ENCODE results near the gene EPC1. TPM values are rescaled to one million over a fixed set of nuclear protein-coding genes. Genes with fewer than 3 reads are reported as not detected.
"Not testable (repeated sequence)": the region's sequence is repeated elsewhere in the genome, so short reads cannot be mapped to it uniquely, and the experiment has no call there.

The EPC1 gene
- 27.3 TPM for polyA plus RNA-seq (2012; ENCODE audit: low read depth, missing spikeins)

- peak; percentile 97 for FAIRE-seq
- DNase-seq (ENCODE audit: insufficient read length, low spot score) = peak; percentile 88
- peak; percentile 98 for TF ChIP-seq POLR2A (IDR thresholded peaks at IDR 0.05; ENCODE audit: low read depth, low read length)
- TF ChIP-seq POU2F2 (IDR thresholded peaks at IDR 0.05; ENCODE audit: low read depth, low read length) = peak; percentile 78
- TF ChIP-seq TAF1 (IDR thresholded peaks at IDR 0.05; ENCODE audit: low read depth, low read length) = peak; percentile 93
- TF ChIP-seq SPI1 (IDR thresholded peaks at IDR 0.05; ENCODE audit: low read depth, low read length) = no peak
- TF ChIP-seq PAX5 (IDR thresholded peaks at IDR 0.05; ENCODE audit: insufficient read depth, low read length, severe bottlenecking) = no peak
- peak; percentile 97 for TF ChIP-seq POLR2AphosphoS5 (IDR thresholded peaks at IDR 0.05; ENCODE audit: low read depth, low read length)
Measured at GRCh38 chr10:32346551-32347362, at the start of gene EPC1. EPC1 (minus strand) TSS chr10:32347158; CDS start chr10:32346915, 243 bp downstream.

DNA sequence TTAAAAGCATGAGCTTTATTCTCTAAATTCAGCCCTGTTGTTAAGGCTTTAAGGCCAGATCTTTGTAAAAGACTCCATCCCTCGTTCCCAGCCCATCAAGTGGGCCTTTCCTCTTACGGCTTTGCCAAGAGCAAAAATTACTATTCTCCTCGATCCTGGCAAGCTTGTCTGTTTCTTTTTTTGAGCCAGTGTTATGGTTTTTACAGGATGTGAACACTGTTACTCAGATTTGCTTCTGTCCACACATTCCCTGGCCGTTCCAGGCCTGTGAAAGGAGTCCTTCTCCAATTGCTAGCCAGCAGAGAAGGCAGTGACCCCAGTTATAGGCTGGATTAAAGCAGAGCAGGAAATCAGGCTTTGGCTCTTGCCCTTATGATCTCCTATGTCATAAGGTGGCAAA is 47.0 kb upstream of the EPC1 start:
- no peak for FAIRE-seq
- TF ChIP-seq POLR2A (IDR thresholded peaks at IDR 0.05; ENCODE audit: low read depth, low read length) (no peak), PAX5 (IDR thresholded peaks at IDR 0.05; ENCODE audit: insufficient read depth, low read length, severe bottlenecking) (no peak), POLR2AphosphoS5 (IDR thresholded peaks at IDR 0.05; ENCODE audit: low read depth, low read length) (no peak), SPI1 (IDR thresholded peaks at IDR 0.05; ENCODE audit: low read depth, low read length) (no peak), POU2F2 (IDR thresholded peaks at IDR 0.05; ENCODE audit: low read depth, low read length) (no peak), TAF1 (IDR thresholded peaks at IDR 0.05; ENCODE audit: low read depth, low read length) (no peak)
- DNase-seq (ENCODE audit: insufficient read length, low spot score) = no peak

DNA sequence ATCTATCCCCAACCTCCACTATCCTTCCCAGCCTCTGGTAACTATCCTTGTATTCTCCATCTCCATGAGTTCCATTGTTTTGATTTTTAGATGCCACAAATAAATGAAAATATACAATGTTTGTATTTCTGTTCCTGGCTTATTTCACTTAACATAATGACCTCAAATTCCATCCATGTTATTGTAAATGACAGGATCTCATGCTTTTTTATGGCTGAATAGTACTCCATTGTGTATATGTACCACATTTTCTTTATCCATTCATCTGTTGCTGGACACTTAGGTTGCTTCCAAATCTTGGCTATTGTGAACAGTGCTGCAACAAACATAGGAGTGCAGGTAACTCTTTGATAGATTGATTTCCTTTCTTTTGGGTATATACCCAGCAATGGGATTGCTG is 45.3 kb upstream of the EPC1 start:
- not testable (repeated sequence) for DNase-seq (ENCODE audit: insufficient read length, low spot score)
- peak; percentile 51 for FAIRE-seq

DNA sequence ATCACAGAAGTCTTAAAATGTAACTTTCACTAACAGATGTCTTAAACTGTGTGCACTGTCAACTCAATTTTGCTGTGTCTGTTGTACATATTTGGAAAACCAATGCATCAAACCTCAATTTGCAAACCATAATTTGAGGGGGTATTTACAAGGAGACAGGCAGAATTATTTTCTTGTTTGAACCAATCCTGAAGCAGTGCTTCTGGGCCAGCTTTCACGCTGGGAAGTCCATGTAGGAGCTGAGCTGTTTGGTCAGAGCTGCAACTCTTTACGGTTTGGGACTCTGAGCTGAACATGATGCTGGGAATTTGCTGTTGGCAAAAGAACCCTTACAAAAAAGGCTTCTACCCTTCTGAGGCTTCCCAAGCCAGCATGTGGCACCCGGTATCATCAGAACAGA is 43.2 kb upstream of the EPC1 start:
- no peak for FAIRE-seq
- TF ChIP-seq POLR2A (IDR thresholded peaks at IDR 0.05; ENCODE audit: low read depth, low read length) (no peak), SPI1 (IDR thresholded peaks at IDR 0.05; ENCODE audit: low read depth, low read length) (no peak), PAX5 (IDR thresholded peaks at IDR 0.05; ENCODE audit: insufficient read depth, low read length, severe bottlenecking) (no peak), TAF1 (IDR thresholded peaks at IDR 0.05; ENCODE audit: low read depth, low read length) (no peak), POU2F2 (IDR thresholded peaks at IDR 0.05; ENCODE audit: low read depth, low read length) (no peak), POLR2AphosphoS5 (IDR thresholded peaks at IDR 0.05; ENCODE audit: low read depth, low read length) (no peak)
- DNase-seq (ENCODE audit: insufficient read length, low spot score) = no peak

GRCh38 chr10:32388258-32389027 is 41.5 kb upstream of the EPC1 start:
- no peak for TF ChIP-seq POLR2A (IDR thresholded peaks at IDR 0.05; ENCODE audit: low read depth, low read length)
- TF ChIP-seq TAF1 (IDR thresholded peaks at IDR 0.05; ENCODE audit: low read depth, low read length) = no peak
- no peak for TF ChIP-seq POLR2AphosphoS5 (IDR thresholded peaks at IDR 0.05; ENCODE audit: low read depth, low read length)

GRCh38 chr10:32386623-32387260 is 39.8 kb upstream of the EPC1 start:
- DNase-seq (ENCODE audit: insufficient read length, low spot score) = no peak
- FAIRE-seq = no peak

More at GRCh38 chr10:32388258-32389027, 41.5 kb upstream of the EPC1 start:
- FAIRE-seq (no peak), DNase-seq (ENCODE audit: insufficient read length, low spot score) (no peak)

DNA sequence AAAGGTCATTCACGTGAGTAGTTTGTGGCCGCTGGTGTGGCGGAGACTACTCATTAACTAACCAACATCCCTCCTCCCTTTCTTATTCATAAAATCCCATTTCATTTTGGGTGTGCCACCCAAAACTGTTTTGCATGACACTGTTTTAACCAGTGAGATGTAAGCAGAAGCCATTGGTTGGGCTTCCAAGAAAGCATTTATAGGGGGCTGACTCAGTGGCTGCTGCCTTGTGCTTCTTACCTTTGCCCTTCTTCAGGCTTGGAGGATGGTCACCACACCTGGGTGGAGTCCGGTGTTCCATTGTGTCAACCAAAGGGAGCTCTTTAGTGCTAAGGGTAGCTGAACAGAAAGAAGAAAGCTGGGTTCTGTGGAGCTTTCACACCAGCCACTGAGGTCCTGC is 37.2 kb upstream of the EPC1 start:
- FAIRE-seq (no peak), DNase-seq (ENCODE audit: insufficient read length, low spot score) (no peak)
- no peak for TF ChIP-seq TAF1 (IDR thresholded peaks at IDR 0.05; ENCODE audit: low read depth, low read length)

More at GRCh38 chr10:32386623-32387260, 39.8 kb upstream of the EPC1 start:
- TF ChIP-seq PAX5 (IDR thresholded peaks at IDR 0.05; ENCODE audit: insufficient read depth, low read length, severe bottlenecking) (no peak), POLR2AphosphoS5 (IDR thresholded peaks at IDR 0.05; ENCODE audit: low read depth, low read length) (no peak), SPI1 (IDR thresholded peaks at IDR 0.05; ENCODE audit: low read depth, low read length) (no peak), TAF1 (IDR thresholded peaks at IDR 0.05; ENCODE audit: low read depth, low read length) (no peak)

GRCh38 chr10:32381165-32381564 is 34.2 kb upstream of the EPC1 start:
- no peak for TF ChIP-seq PAX5 (IDR thresholded peaks at IDR 0.05; ENCODE audit: insufficient read depth, low read length, severe bottlenecking)
- no peak for TF ChIP-seq SPI1 (IDR thresholded peaks at IDR 0.05; ENCODE audit: low read depth, low read length)
- TF ChIP-seq POU2F2 (IDR thresholded peaks at IDR 0.05; ENCODE audit: low read depth, low read length) = no peak
- TF ChIP-seq POLR2A (IDR thresholded peaks at IDR 0.05; ENCODE audit: low read depth, low read length) = no peak
- no peak for TF ChIP-seq POLR2AphosphoS5 (IDR thresholded peaks at IDR 0.05; ENCODE audit: low read depth, low read length)
- TF ChIP-seq TAF1 (IDR thresholded peaks at IDR 0.05; ENCODE audit: low read depth, low read length) = no peak
- FAIRE-seq (no peak), DNase-seq (ENCODE audit: insufficient read length, low spot score) (no peak)

DNA sequence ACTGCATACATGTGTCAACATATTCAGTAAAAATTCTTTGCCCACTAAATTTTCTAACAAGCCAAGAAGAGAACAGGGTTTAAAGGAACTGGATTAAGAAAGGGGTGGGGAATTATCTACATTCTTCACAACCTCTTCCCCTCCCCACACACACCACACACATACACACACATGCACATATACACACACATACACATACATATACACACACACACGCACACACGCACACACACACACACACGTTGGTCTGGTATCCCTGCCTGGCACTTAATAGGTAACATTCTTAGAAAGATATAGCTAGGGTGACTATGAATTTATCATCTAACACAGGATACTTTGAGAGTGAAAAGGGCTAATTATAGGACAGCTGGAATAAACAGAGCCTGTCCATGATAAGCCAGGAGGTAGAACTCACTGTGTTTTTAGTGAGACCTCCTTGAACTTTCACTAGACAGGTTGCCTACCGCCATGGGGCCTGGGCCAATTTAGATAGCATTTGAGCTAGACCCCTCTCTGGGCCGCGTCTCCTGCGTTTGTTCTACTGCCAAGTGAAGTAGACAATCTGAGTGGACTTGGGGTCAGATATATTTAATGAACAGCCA is 33.1 kb upstream of the EPC1 start:
- FAIRE-seq = peak; percentile 45
- DNase-seq (ENCODE audit: insufficient read length, low spot score) = no peak
- TF ChIP-seq POLR2A (IDR thresholded peaks at IDR 0.05; ENCODE audit: low read depth, low read length) (no peak), SPI1 (IDR thresholded peaks at IDR 0.05; ENCODE audit: low read depth, low read length) (no peak), POLR2AphosphoS5 (IDR thresholded peaks at IDR 0.05; ENCODE audit: low read depth, low read length) (no peak), POU2F2 (IDR thresholded peaks at IDR 0.05; ENCODE audit: low read depth, low read length) (no peak), PAX5 (IDR thresholded peaks at IDR 0.05; ENCODE audit: insufficient read depth, low read length, severe bottlenecking) (no peak), TAF1 (IDR thresholded peaks at IDR 0.05; ENCODE audit: low read depth, low read length) (no peak)

Data from GM12891 (cell line).